ENCODE results near the gene DNAJB4. TPM values are rescaled to one million over a fixed set of nuclear protein-coding genes. Genes with fewer than 3 reads are reported as not detected.

The DNAJB4 gene
- total and polyA plus RNA-seq, 2 of the 13 experiments (the other 11 are each of a cell fraction or from before 2014, with no cell fraction given): 4.4 to 18.6 TPM

- no peak for ATAC-seq
- no peak overlapping the region for H3K4me2 ChIP-seq (ENCODE audit: low read depth, low read length)
These were observed 48.1 kb downstream of the DNAJB4 start for GRCh38 chr1:78052685-78053405.

GRCh38 chr1:78053498-78053897, 48.8 kb downstream of the DNAJB4 start:
- WGBS (ENCODE audit: low lambda C conversion rate): 93% methylated on average over 2 of the region's 2 CpGs
- in situ Hi-C loops (cut with HindIII; ENCODE audit: extremely low pct_ligation_motif_present, low pct_unique_long_range_greater_than_20kb) (no loop called here), intact Hi-C loops (cut with micrococcal nuclease; ENCODE audit: unreplicated experiment) (no loop called here)
- H3K4me1 ChIP-seq (ENCODE audit: insufficient read depth, low read length): peaks cover 11% of the 10 kb centered on the region
- 0 out of 2 replicates have a peak, but pooled peaks cover 5% of the 10 kb centered on the region for H4K20me1 ChIP-seq (ENCODE audit: insufficient read depth, low read length)
- no peak overlapping the region for H3K4me2 ChIP-seq (ENCODE audit: low read depth, low read length)
- H3K9me3 ChIP-seq (ENCODE audit: low read length): no peaks in the 10 kb centered on the region
- H3K9ac ChIP-seq (ENCODE audit: insufficient read depth, low read depth, low read length): no peak overlapping the region
- BruUV-seq (replicated peaks): no TSS peak
- H2AFZ ChIP-seq (ENCODE audit: low read length): no peak overlapping the region
- no peak for DNase-seq (ENCODE audit: low spot score)
- no peak for FAIRE-seq
- ATAC-seq: no peak
- H3K4me3 ChIP-seq (replicated peaks in 1 of 3; ENCODE audit: insufficient read depth in 1 of 3, low read depth in 2 of 3, low read length in 3 of 3): no peak overlapping the region
- no peaks in the 10 kb centered on the region for H3K27me3 ChIP-seq (ENCODE audit: control insufficient read depth in 1 of 2, insufficient read depth in 2 of 2, low read length in 2 of 2)
- H3K27ac ChIP-seq (ENCODE audit: extremely low read length, insufficient read depth, low read length): no peak overlapping the region
- H3K36me3 ChIP-seq (replicated peaks in 1 of 2; ENCODE audit: control insufficient read depth in 1 of 2, insufficient read depth in 2 of 2, low read length in 2 of 2): peaks cover 0 to 4% of the 10 kb centered on the region in 2 experiments; a peak in 1 of 5 replicates
- POLR2A ChIA-PET: no interaction called here
- H3K79me2 ChIP-seq (ENCODE audit: insufficient read depth, low read length): peaks cover 62% of the 10 kb centered on the region
- CTCF ChIA-PET (ENCODE audit: low intra/inter-chr PET ratio, low total read pairs): no interaction called here
- TF ChIP-seq NCOR1 (IDR thresholded peaks at IDR 0.05; ENCODE audit: borderline replicate concordance, low read length) (no peak), ZNF431 (CRISPR knock-in tag; IDR thresholded peaks at IDR 0.05; ENCODE audit: borderline replicate concordance, low read depth) (no peak), ZNF790 (CRISPR knock-in tag; IDR thresholded peaks at IDR 0.05; ENCODE audit: borderline replicate concordance) (no peak)
- TF ChIP-seq, protein P1, sequence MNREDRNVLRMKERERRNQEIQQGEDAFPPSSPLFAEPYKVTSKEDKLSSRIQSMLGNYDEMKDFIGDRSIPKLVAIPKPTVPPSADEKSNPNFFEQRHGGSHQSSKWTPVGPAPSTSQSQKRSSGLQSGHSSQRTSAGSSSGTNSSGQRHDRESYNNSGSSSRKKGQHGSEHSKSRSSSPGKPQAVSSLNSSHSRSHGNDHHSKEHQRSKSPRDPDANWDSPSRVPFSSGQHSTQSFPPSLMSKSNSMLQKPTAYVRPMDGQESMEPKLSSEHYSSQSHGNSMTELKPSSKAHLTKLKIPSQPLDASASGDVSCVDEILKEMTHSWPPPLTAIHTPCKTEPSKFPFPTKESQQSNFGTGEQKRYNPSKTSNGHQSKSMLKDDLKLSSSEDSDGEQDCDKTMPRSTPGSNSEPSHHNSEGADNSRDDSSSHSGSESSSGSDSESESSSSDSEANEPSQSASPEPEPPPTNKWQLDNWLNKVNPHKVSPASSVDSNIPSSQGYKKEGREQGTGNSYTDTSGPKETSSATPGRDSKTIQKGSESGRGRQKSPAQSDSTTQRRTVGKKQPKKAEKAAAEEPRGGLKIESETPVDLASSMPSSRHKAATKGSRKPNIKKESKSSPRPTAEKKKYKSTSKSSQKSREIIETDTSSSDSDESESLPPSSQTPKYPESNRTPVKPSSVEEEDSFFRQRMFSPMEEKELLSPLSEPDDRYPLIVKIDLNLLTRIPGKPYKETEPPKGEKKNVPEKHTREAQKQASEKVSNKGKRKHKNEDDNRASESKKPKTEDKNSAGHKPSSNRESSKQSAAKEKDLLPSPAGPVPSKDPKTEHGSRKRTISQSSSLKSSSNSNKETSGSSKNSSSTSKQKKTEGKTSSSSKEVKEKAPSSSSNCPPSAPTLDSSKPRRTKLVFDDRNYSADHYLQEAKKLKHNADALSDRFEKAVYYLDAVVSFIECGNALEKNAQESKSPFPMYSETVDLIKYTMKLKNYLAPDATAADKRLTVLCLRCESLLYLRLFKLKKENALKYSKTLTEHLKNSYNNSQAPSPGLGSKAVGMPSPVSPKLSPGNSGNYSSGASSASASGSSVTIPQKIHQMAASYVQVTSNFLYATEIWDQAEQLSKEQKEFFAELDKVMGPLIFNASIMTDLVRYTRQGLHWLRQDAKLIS (CRISPR knock-in tag; IDR thresholded peaks at IDR 0.05): no peak
- TF ChIP-seq, protein P2, sequence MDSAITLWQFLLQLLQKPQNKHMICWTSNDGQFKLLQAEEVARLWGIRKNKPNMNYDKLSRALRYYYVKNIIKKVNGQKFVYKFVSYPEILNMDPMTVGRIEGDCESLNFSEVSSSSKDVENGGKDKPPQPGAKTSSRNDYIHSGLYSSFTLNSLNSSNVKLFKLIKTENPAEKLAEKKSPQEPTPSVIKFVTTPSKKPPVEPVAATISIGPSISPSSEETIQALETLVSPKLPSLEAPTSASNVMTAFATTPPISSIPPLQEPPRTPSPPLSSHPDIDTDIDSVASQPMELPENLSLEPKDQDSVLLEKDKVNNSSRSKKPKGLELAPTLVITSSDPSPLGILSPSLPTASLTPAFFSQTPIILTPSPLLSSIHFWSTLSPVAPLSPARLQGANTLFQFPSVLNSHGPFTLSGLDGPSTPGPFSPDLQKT (CRISPR knock-in tag; IDR thresholded peaks at IDR 0.05; ENCODE audit: borderline replicate concordance): no peak

More at GRCh38 chr1:78052685-78053405, 48.1 kb downstream of the DNAJB4 start:
- Histone ChIP-seq H2AFZ (ENCODE audit: low read length) (no peak overlapping the region), H4K20me1 (ENCODE audit: insufficient read depth, low read length) (0 out of 2 replicates have a peak, but pooled peaks cover 5% of the 10 kb centered on the region), H3K9ac (ENCODE audit: insufficient read depth, low read depth, low read length) (no peak overlapping the region), H3K27me3 (ENCODE audit: control insufficient read depth in 1 of 2, insufficient read depth in 2 of 2, low read length in 2 of 2) (no peaks in the 10 kb centered on the region), H3K79me2 (ENCODE audit: insufficient read depth, low read length) (peaks cover 62% of the 10 kb centered on the region), H3K4me3 (replicated peaks in 1 of 3; ENCODE audit: insufficient read depth in 1 of 3, low read depth in 2 of 3, low read length in 3 of 3) (no peak overlapping the region), H3K36me3 (replicated peaks in 1 of 2; ENCODE audit: control insufficient read depth in 1 of 2, insufficient read depth in 2 of 2, low read length in 2 of 2) (peaks cover 0 to 4% of the 10 kb centered on the region in 2 experiments; a peak in 1 of 5 replicates), H3K9me3 (ENCODE audit: low read length) (no peaks in the 10 kb centered on the region), H3K27ac (ENCODE audit: extremely low read length, insufficient read depth, low read length) (no peak overlapping the region), H3K4me1 (ENCODE audit: insufficient read depth, low read length) (peaks cover 17% of the 10 kb centered on the region)
- WGBS (ENCODE audit: low lambda C conversion rate): 97% methylated on average over 2 of the region's 2 CpGs
- ChIA-PET POLR2A (no interaction called here), CTCF (ENCODE audit: low intra/inter-chr PET ratio, low total read pairs) (no interaction called here)
- DNase-seq (ENCODE audit: low spot score): no peak
- in situ Hi-C loops (cut with HindIII; ENCODE audit: extremely low pct_ligation_motif_present, low pct_unique_long_range_greater_than_20kb): no loop called here
- BruUV-seq (replicated peaks): no TSS peak
- no peak for FAIRE-seq
- TF ChIP-seq CCAR2 (optimal IDR thresholded peaks at IDR 0.05; ENCODE audit: low read depth, low read length) (no peak), ZFY (CRISPR knock-in tag; IDR thresholded peaks at IDR 0.05) (no peak), RXRA (CRISPR knock-in tag; IDR thresholded peaks at IDR 0.05) (no peak), ZNF674 (CRISPR knock-in tag; IDR thresholded peaks at IDR 0.05; ENCODE audit: low read depth) (no peak), ARNT2 (CRISPR knock-in tag; IDR thresholded peaks at IDR 0.05; ENCODE audit: low read depth) (no peak), NR2F2 (IDR thresholded peaks at IDR 0.05; ENCODE audit: borderline replicate concordance, low read depth) (no peak), YEATS2 (CRISPR knock-in tag; IDR thresholded peaks at IDR 0.05; ENCODE audit: borderline replicate concordance) (no peak)
- intact Hi-C loops (cut with micrococcal nuclease; ENCODE audit: unreplicated experiment): no loop called here
